ENCODE results near the gene TBL1Y.

- TF ChIP-seq CTCF (IDR thresholded peaks at IDR 0.05) = no peak
- TF ChIP-seq EZH2 (IDR thresholded peaks at IDR 0.05; ENCODE audit: borderline replicate concordance, insufficient read depth, low read depth, low read length, poor library complexity, severe bottlenecking) = no peak
Measured at GRCh38 chrY:6947695-6948094, 37.2 kb downstream of the TBL1Y start.
